ENCODE data around the gene ARPC5. TPM values are rescaled to one million over a fixed set of nuclear protein-coding genes. Genes with fewer than 3 reads are reported as not detected.

Gene ARPC5
- total and polyA plus RNA-seq, 7 experiments from 2014 or later, result 49.9 to 525 (median 105) TPM

DNA sequence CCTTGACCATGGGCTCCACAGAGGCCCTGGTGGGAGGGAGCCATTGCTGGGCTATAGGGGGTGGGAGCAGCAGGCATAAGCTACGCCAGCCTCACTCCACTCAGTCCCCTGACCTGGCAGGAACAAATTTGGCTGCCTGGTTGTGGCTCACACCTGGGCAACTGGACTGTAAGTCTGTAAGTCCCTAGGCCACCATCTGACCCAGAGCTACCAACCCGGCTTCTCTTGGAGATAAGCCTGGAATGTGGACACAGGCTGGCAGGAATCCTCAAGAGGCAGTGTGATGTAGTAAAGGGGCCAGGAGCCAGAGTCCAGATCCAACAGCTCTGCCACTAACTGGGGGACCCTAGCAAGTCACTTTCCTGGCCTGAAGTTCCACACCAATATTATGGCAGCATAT lies 56.7 kb downstream of the ARPC5 start:
- ChIA-PET POLR2A (no interaction called here), CTCF (interaction anchor here (0.6 kb wide), 1 partner anchor 30 kb away, joined by 3 read pairs; no protein-coding TSS in a partner anchor)
- intact Hi-C loops (cut with micrococcal nuclease), result no loop called here
- Mint-ChIP-seq H3K27ac (no peak overlapping the region), H3K4me1 (peaks cover 9 to 26% (median 10%) of the 10 kb centered on the region in 7 donors), H3K36me3 (peaks cover 0 to 10% (median 0%) of the 10 kb centered on the region in 5 donors), H3K27me3 (no peaks in the 10 kb centered on the region), H3K9me3 (peaks cover 0 to 2% (median 0%) of the 10 kb centered on the region in 11 donors), H3K4me3 (no peak overlapping the region)
- Histone ChIP-seq H3K4me3 (ENCODE audit: low read length) (no peak overlapping the region), H3K36me3 (ENCODE audit: control insufficient read depth in 2 of 3, insufficient read depth in 3 of 3, low read length in 3 of 3) (no peaks in the 10 kb centered on the region), H3K9me3 (ENCODE audit: control insufficient read depth in 2 of 3, low read length in 3 of 3) (no peaks in the 10 kb centered on the region), H3K4me1 (ENCODE audit: control insufficient read depth in 2 of 2, insufficient read depth in 2 of 2, low read length in 2 of 2) (no peaks in the 10 kb centered on the region), H3K27me3 (ENCODE audit: control insufficient read depth in 2 of 2, insufficient read depth in 2 of 2, low read length in 2 of 2) (no peaks in the 10 kb centered on the region), H3K27ac (ENCODE audit: low read depth, low read length) (no peak overlapping the region)
- DNase-seq, result no peak
- ATAC-seq, result no peak

DNA sequence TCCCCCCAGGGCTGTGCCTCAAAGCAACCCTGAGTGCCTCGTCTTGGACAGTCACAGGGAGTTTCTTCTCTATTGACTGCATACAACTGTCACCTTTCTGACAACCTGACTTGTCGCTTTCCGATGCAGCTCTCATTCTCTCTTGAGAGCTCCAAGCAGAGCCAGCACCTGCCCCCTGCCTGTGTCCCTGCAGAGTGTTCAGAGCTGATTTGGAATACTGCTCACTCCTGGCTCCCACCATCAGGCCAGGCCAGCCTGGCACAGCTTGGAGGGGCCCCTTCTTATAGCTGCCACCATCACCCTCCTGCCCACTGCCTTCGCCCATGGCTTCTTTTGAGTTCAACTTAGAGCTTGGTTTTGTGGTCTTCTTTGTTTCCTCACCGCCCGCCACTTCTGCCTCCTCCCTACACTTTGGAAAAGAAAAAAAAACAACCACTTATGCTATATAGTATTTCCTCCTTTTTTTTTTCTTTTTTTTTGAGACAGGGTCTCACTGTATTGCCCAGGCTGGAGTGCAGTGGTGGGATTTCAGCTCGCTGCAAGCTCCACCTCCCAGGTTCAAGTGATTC lies 57.6 kb downstream of the ARPC5 start:
- peaks cover 9 to 20% (median 10%) of the 10 kb centered on the region in 7 donors for H3K4me1 Mint-ChIP-seq
- Histone ChIP-seq H3K4me1 (ENCODE audit: control insufficient read depth in 2 of 2, insufficient read depth in 2 of 2, low read length in 2 of 2) (no peaks in the 10 kb centered on the region), H3K36me3 (ENCODE audit: control insufficient read depth in 2 of 3, insufficient read depth in 3 of 3, low read length in 3 of 3) (no peaks in the 10 kb centered on the region), H3K27ac (ENCODE audit: low read depth, low read length) (no peak overlapping the region), H3K27me3 (ENCODE audit: control insufficient read depth in 2 of 2, insufficient read depth in 2 of 2, low read length in 2 of 2) (no peaks in the 10 kb centered on the region), H3K4me3 (ENCODE audit: low read length) (no peak overlapping the region), H3K9me3 (ENCODE audit: control insufficient read depth in 2 of 3, low read length in 3 of 3) (no peaks in the 10 kb centered on the region)
- no peak for ATAC-seq
- no peak for DNase-seq
- ChIA-PET CTCF (interaction anchor here (0.6 kb wide), 1 partner anchor 31 kb away, joined by 3 read pairs; no protein-coding TSS in a partner anchor), POLR2A (no interaction called here)
- H3K27ac Mint-ChIP-seq, result no peak overlapping the region
- no peaks in the 10 kb centered on the region for H3K27me3 Mint-ChIP-seq
- H3K36me3 Mint-ChIP-seq, result peaks cover 0 to 8% (median 0%) of the 10 kb centered on the region in 5 donors
- intact Hi-C loops (cut with micrococcal nuclease), result no loop called here
- H3K4me3 Mint-ChIP-seq, result peak overlapping the region in 1 of 10 donors; percentile 48
- H3K9me3 Mint-ChIP-seq, result peaks cover 0 to 2% (median 0%) of the 10 kb centered on the region in 11 donors

DNA sequence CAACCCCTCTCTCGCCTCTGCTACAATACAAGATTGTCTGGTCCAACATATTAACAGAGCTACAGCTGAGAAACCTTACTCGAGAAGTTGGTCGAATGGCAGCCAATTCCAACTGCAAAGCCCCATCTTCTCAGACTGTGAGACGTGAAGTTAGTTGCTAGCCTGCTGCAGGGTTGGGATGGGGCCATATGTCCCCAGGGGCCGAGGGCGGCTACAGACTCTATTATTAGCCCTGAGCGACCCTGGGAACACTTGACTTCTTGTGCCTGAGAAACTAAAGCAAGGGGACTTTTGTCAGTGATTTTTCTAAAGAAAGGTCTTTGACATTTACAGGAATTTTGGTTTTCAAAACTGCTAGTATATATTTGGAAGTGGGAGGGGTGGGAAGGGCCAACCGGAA lies 59.0 kb downstream of the ARPC5 start:
- no peak overlapping the region for H3K27ac ChIP-seq (ENCODE audit: low read depth, low read length)
- POLR2A ChIA-PET, result no interaction called here
- intact Hi-C loops (cut with micrococcal nuclease), result no loop called here
- no peak overlapping the region for H3K4me3 ChIP-seq (ENCODE audit: low read length)
- ATAC-seq, result no peak
- DNase-seq, result no peak
- no peaks in the 10 kb centered on the region for H3K4me1 ChIP-seq (ENCODE audit: control insufficient read depth in 2 of 2, insufficient read depth in 2 of 2, low read length in 2 of 2)
- Mint-ChIP-seq H3K27me3 (peaks cover 0 to 10% (median 0%) of the 10 kb centered on the region in 5 donors), H3K4me3 (no peak overlapping the region), H3K9me3 (peaks cover 0 to 2% (median 0%) of the 10 kb centered on the region in 11 donors), H3K4me1 (peaks cover 9 to 20% (median 10%) of the 10 kb centered on the region in 7 donors), H3K36me3 (peaks cover 0 to 11% (median 0%) of the 10 kb centered on the region in 5 donors), H3K27ac (no peak overlapping the region)
- no peaks in the 10 kb centered on the region for H3K27me3 ChIP-seq (ENCODE audit: control insufficient read depth in 2 of 2, insufficient read depth in 2 of 2, low read length in 2 of 2)
- H3K9me3 ChIP-seq (ENCODE audit: control insufficient read depth in 2 of 3, low read length in 3 of 3), result no peaks in the 10 kb centered on the region
- CTCF ChIA-PET, result no interaction called here
- H3K36me3 ChIP-seq (ENCODE audit: control insufficient read depth in 2 of 3, insufficient read depth in 3 of 3, low read length in 3 of 3), result no peaks in the 10 kb centered on the region

DNA sequence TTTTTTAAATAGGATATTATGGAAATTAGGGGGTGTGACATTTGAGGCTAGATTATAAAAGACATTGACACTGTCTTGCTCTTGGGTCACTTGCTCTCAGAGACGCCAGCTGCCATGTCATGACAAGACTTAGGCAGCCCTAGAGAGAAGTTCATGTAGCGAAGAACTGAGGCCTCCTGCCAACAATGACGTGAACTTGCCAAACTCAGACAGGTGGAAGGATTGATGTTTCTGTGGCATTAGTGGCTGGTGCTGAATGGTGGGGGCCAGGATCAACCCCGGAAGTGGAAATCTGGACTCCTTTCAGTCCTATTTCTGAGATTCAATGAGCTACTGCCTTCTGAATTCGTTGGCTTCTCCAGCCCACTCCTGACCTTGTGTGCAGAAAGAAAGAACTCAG lies 60.0 kb downstream of the ARPC5 start:
- no peaks in the 10 kb centered on the region for H3K9me3 ChIP-seq (ENCODE audit: control insufficient read depth in 2 of 3, low read length in 3 of 3)
- Mint-ChIP-seq H3K36me3 (peaks cover 0 to 13% (median 0%) of the 10 kb centered on the region in 5 donors), H3K4me1 (peaks cover 8 to 15% (median 10%) of the 10 kb centered on the region in 7 donors), H3K9me3 (no peaks in the 10 kb centered on the region), H3K4me3 (no peak overlapping the region), H3K27ac (no peak overlapping the region), H3K27me3 (peaks cover 0 to 14% (median 0%) of the 10 kb centered on the region in 5 donors)
- no peak overlapping the region for H3K4me3 ChIP-seq (ENCODE audit: low read length)
- H3K36me3 ChIP-seq (ENCODE audit: control insufficient read depth in 2 of 3, insufficient read depth in 3 of 3, low read length in 3 of 3), result no peaks in the 10 kb centered on the region
- CTCF ChIA-PET, result no interaction called here
- intact Hi-C loops (cut with micrococcal nuclease), result no loop called here
- no peak overlapping the region for H3K27ac ChIP-seq (ENCODE audit: low read depth, low read length)
- no peaks in the 10 kb centered on the region for H3K4me1 ChIP-seq (ENCODE audit: control insufficient read depth in 2 of 2, insufficient read depth in 2 of 2, low read length in 2 of 2)
- no peak for ATAC-seq
- POLR2A ChIA-PET, result no interaction called here
- no peaks in the 10 kb centered on the region for H3K27me3 ChIP-seq (ENCODE audit: control insufficient read depth in 2 of 2, insufficient read depth in 2 of 2, low read length in 2 of 2)
- no peak for DNase-seq

DNA sequence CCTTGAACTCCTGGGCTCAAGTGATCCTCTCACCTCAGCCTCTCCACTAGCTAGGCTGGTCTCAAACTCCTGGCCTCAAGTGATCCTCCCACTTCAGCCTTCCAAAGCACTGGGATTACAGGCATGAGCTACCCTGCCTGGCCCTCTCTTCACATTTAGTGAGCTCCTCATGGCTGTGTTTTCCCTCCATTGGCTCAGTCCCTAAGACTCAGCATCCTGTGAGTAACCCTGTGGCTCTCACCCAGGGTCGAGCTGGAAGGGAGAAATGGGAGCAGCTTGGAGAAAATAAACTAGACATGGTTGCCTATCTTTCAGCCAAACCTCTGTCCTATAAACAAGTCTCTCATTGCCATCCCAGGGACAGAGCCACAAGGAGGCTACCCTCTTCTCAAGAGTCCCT lies 62.9 kb downstream of the ARPC5 start:
- ATAC-seq, result no peak
- Mint-ChIP-seq H3K4me1 (peaks cover 0 to 14% (median 5%) of the 10 kb centered on the region in 7 donors), H3K9me3 (no peaks in the 10 kb centered on the region), H3K4me3 (no peak overlapping the region), H3K27me3 (peaks cover 0 to 23% (median 0%) of the 10 kb centered on the region in 5 donors), H3K27ac (no peak overlapping the region), H3K36me3 (peaks cover 0 to 18% (median 0%) of the 10 kb centered on the region in 5 donors)
- Histone ChIP-seq H3K27me3 (ENCODE audit: control insufficient read depth in 2 of 2, insufficient read depth in 2 of 2, low read length in 2 of 2) (no peaks in the 10 kb centered on the region), H3K27ac (ENCODE audit: low read depth, low read length) (no peak overlapping the region), H3K4me3 (ENCODE audit: low read length) (no peak overlapping the region), H3K36me3 (ENCODE audit: control insufficient read depth in 2 of 3, insufficient read depth in 3 of 3, low read length in 3 of 3) (no peaks in the 10 kb centered on the region), H3K9me3 (ENCODE audit: control insufficient read depth in 2 of 3, low read length in 3 of 3) (no peaks in the 10 kb centered on the region), H3K4me1 (ENCODE audit: control insufficient read depth in 2 of 2, insufficient read depth in 2 of 2, low read length in 2 of 2) (peaks cover 0 to 2% of the 10 kb centered on the region in 2 donors)
- intact Hi-C loops (cut with micrococcal nuclease), result no loop called here
- POLR2A ChIA-PET, result no interaction called here
- CTCF ChIA-PET, result no interaction called here
- no peak for DNase-seq

DNA sequence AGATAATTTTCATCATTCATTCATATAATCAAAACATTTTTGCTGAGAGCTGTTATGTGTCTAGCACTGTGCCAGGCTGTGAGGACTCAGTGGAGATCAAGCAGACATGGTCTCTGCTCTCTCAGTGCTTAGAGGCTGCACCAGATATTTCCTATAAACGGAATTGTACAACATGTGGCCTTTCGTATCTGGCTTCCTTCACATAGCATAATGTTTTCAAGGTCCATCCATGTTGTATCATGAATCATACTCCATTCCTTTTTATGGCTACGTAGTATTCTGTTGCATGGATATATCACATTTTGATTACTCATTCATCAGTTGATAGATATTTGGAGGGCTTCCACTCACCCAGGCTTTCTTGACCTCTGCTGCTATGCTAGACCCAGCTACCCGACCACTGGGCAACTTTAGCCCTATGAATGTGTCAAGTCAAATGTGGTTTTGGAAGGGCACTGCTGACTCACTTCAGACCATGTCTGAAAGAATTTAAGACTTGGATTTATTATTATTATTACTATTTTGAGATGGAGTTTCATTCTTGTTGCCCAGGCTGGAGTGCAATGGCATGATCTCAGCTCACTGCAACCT lies 63.8 kb downstream of the ARPC5 start:
- peaks cover 0 to 21% (median 9%) of the 10 kb centered on the region in 7 donors for H3K4me1 Mint-ChIP-seq
- Histone ChIP-seq H3K27me3 (ENCODE audit: control insufficient read depth in 2 of 2, insufficient read depth in 2 of 2, low read length in 2 of 2) (no peaks in the 10 kb centered on the region), H3K9me3 (ENCODE audit: control insufficient read depth in 2 of 3, low read length in 3 of 3) (no peaks in the 10 kb centered on the region), H3K4me1 (ENCODE audit: control insufficient read depth in 2 of 2, insufficient read depth in 2 of 2, low read length in 2 of 2) (peaks cover 0 to 6% of the 10 kb centered on the region in 2 donors), H3K27ac (ENCODE audit: low read depth, low read length) (no peak overlapping the region), H3K36me3 (ENCODE audit: control insufficient read depth in 2 of 3, insufficient read depth in 3 of 3, low read length in 3 of 3) (no peaks in the 10 kb centered on the region), H3K4me3 (ENCODE audit: low read length) (no peak overlapping the region)
- POLR2A ChIA-PET, result interaction anchor here (0.6 kb wide), 1 partner anchor 69 kb away, joined by 3 read pairs; no protein-coding TSS in a partner anchor
- ATAC-seq (no peak), DNase-seq (no peak)
- H3K36me3 Mint-ChIP-seq, result peaks cover 0 to 23% (median 0%) of the 10 kb centered on the region in 5 donors
- peaks cover 0 to 23% (median 0%) of the 10 kb centered on the region in 5 donors for H3K27me3 Mint-ChIP-seq
- CTCF ChIA-PET, result no interaction called here
- no peaks in the 10 kb centered on the region for H3K9me3 Mint-ChIP-seq
- H3K4me3 Mint-ChIP-seq, result no peak overlapping the region
- intact Hi-C loops (cut with micrococcal nuclease), result no loop called here
- H3K27ac Mint-ChIP-seq, result no peak overlapping the region
